WTC11 (cell line): ENCODE measurements around the gene MAGOH.

ENCODE experiments used
- CREB1 ChIP-seq: sonication (generic); formaldehyde crosslinking; IDR thresholded peaks from 2 replicates; pipeline ENCODE4 v1.8.0; 2023; ENCODE audit warnings: mild to moderate bottlenecking, missing genetic modification reagents
- CTCF ChIP-seq: fragments of 200-600 bp; IDR thresholded peaks from 2 replicates; pipeline ENCODE4 v1.8.0; 2022; ENCODE audit warnings: antibody characterized with exemption
- ELF4 ChIP-seq: sonication (generic); formaldehyde crosslinking; IDR thresholded peaks from 2 replicates; pipeline ENCODE4 v1.8.1; 2022; ENCODE audit warnings: low read depth, mild to moderate bottlenecking, moderate library complexity, missing genetic modification reagents
- ESRRA ChIP-seq: sonication (generic); formaldehyde crosslinking; IDR thresholded peaks from 2 replicates; pipeline ENCODE4 v1.8.1; 2022; ENCODE audit warnings: mild to moderate bottlenecking, missing genetic modification reagents, borderline replicate concordance
- GABPB1 ChIP-seq: sonication (generic); formaldehyde crosslinking; IDR thresholded peaks from 2 replicates; pipeline ENCODE4 v1.8.1; 2023; ENCODE audit warnings: mild to moderate bottlenecking, missing genetic modification reagents
- NFE2L1 ChIP-seq: sonication (generic); formaldehyde crosslinking; IDR thresholded peaks from 2 replicates; pipeline ENCODE4 v1.8.1; 2023; ENCODE audit warnings: missing genetic modification reagents
- NFYB ChIP-seq: sonication (generic); formaldehyde crosslinking; conservative IDR thresholded peaks from 2 replicates; pipeline ENCODE4 v1.8.0; 2022; ENCODE audit warnings: low read depth, missing genetic modification reagents
- NR1H2 ChIP-seq: sonication (generic); formaldehyde crosslinking; IDR thresholded peaks from 2 replicates; pipeline ENCODE4 v1.9.0; 2021; ENCODE audit warnings: mild to moderate bottlenecking, moderate library complexity, missing genetic modification reagents
- PREB ChIP-seq: sonication (generic); formaldehyde crosslinking; IDR thresholded peaks from 2 replicates; pipeline ENCODE4 v1.8.1; 2022; ENCODE audit warnings: mild to moderate bottlenecking, missing genetic modification reagents, moderate library complexity, borderline replicate concordance
- SMAD3 ChIP-seq: sonication (generic); formaldehyde crosslinking; IDR thresholded peaks from 2 replicates; pipeline ENCODE4 v1.8.0; 2022; ENCODE audit warnings: missing genetic modification reagents, mild to moderate bottlenecking, borderline replicate concordance
- USF1 ChIP-seq: sonication (generic); formaldehyde crosslinking; IDR thresholded peaks from 2 replicates; pipeline ENCODE4 v1.8.0; 2022; ENCODE audit warnings: mild to moderate bottlenecking, missing genetic modification reagents

GRCh38 chr1:53266038-53266437 is 27.7 kb upstream of the MAGOH start:
- TF ChIP-seq ESRRA (CRISPR knock-in tag) (no peak), NFYB (no peak), NR1H2 (no peak), CREB1 (CRISPR knock-in tag) (no peak), CTCF (no peak), PREB (no peak), GABPB1 (no peak), USF1 (no peak), ELF4 (CRISPR knock-in tag) (no peak), SMAD3 (no peak), NFE2L1 (CRISPR knock-in tag) (no peak)
